Parathyroid adenoma (tissue), 2 donors: ENCODE results near the gene RNF13.

Experiments
- H2AFZ ChIP-seq: fragments of 300-600 bp; sonication (generic); one replicate; pipeline ENCODE4 v1.7.0; 2017; ENCODE audit warnings: antibody characterized with exemption, mild to moderate bottlenecking
- H3K27ac ChIP-seq: fragments of 300-600 bp; sonication (generic); one replicate; pipeline ENCODE4 v1.7.0; 2017
- H3K27me3 ChIP-seq: fragments of 300-600 bp; sonication (generic); one replicate; pipeline ENCODE4 v1.7.0; 2017; ENCODE audit warnings: low read length; ENCODE audit not compliant: control insufficient read depth, insufficient read depth
- H3K36me3 ChIP-seq: fragments of 300-600 bp; sonication (generic); one replicate; pipeline ENCODE4 v1.7.0; 2017; ENCODE audit warnings: low read length; ENCODE audit not compliant: control insufficient read depth, insufficient read depth
- H3K4me1 ChIP-seq: fragments of 300-600 bp; sonication (generic); one replicate; pipeline ENCODE4 v1.7.0; 2017; ENCODE audit warnings: control low read depth
- H3K4me2 ChIP-seq: fragments of 300-600 bp; sonication (generic); one replicate; pipeline ENCODE4 v1.7.0; 2017; ENCODE audit warnings: low read length
- H3K4me3 ChIP-seq: fragments of 300-600 bp; sonication (generic); one replicate; pipeline ENCODE4 v1.7.0; 2017; ENCODE audit warnings: low read depth, low read length
- H3K79me2 ChIP-seq: fragments of 300-600 bp; sonication (generic); one replicate; pipeline ENCODE4 v1.7.0; 2017; ENCODE audit warnings: control low read depth
- H3K9ac ChIP-seq: fragments of 300-600 bp; sonication (generic); one replicate; pipeline ENCODE4 v1.7.0; 2017; ENCODE audit warnings: mild to moderate bottlenecking
- H3K9me3 ChIP-seq: fragments of 300-600 bp; sonication (generic); one replicate; pipeline ENCODE4 v1.7.0; 2017; ENCODE audit warnings: low read length; ENCODE audit not compliant: control insufficient read depth
- TF ChIP-seq, protein P1 (sequence below): fragments of 300-600 bp; sonication (generic); IDR thresholded peaks from one replicate; pipeline ENCODE4 v1.7.0; 2017; ENCODE audit warnings: antibody characterized with exemption, mild to moderate bottlenecking
- donor health status: primary hyperparathyroidism.

Gene RNF13

GRCh38 chr3:149917124-149917667 lies 104.2 kb downstream of the RNF13 start:
- no peak overlapping the region for H3K4me3 ChIP-seq
- H3K36me3 ChIP-seq = no peaks in the 10 kb centered on the region
- H2AFZ ChIP-seq = no peak overlapping the region
- H3K27ac ChIP-seq = no peak overlapping the region
- TF ChIP-seq, protein P1, sequence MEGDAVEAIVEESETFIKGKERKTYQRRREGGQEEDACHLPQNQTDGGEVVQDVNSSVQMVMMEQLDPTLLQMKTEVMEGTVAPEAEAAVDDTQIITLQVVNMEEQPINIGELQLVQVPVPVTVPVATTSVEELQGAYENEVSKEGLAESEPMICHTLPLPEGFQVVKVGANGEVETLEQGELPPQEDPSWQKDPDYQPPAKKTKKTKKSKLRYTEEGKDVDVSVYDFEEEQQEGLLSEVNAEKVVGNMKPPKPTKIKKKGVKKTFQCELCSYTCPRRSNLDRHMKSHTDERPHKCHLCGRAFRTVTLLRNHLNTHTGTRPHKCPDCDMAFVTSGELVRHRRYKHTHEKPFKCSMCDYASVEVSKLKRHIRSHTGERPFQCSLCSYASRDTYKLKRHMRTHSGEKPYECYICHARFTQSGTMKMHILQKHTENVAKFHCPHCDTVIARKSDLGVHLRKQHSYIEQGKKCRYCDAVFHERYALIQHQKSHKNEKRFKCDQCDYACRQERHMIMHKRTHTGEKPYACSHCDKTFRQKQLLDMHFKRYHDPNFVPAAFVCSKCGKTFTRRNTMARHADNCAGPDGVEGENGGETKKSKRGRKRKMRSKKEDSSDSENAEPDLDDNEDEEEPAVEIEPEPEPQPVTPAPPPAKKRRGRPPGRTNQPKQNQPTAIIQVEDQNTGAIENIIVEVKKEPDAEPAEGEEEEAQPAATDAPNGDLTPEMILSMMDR = no peak
- H3K4me2 ChIP-seq = no peak overlapping the region
- H3K79me2 ChIP-seq = no peaks in the 10 kb centered on the region
- no peaks in the 10 kb centered on the region for H3K27me3 ChIP-seq
- no peaks in the 10 kb centered on the region for H3K4me1 ChIP-seq
- no peaks in the 10 kb centered on the region for H3K9me3 ChIP-seq
- H3K9ac ChIP-seq = no peak overlapping the region

- no peaks in the 10 kb centered on the region for H3K36me3 ChIP-seq
- H2AFZ ChIP-seq = no peak overlapping the region
- no peaks in the 10 kb centered on the region for H3K9me3 ChIP-seq
- no peak overlapping the region for H3K4me3 ChIP-seq
- no peaks in the 10 kb centered on the region for H3K27me3 ChIP-seq
- no peak overlapping the region for H3K4me2 ChIP-seq
- H3K4me1 ChIP-seq = no peaks in the 10 kb centered on the region
- H3K79me2 ChIP-seq = no peaks in the 10 kb centered on the region
- no peak overlapping the region for H3K27ac ChIP-seq
- no peak overlapping the region for H3K9ac ChIP-seq
- TF ChIP-seq, protein P1 = no peak
Measured at GRCh38 chr3:149919509-149919908, 106.5 kb downstream of the RNF13 start.

GRCh38 chr3:149920119-149920518 lies 107.1 kb downstream of the RNF13 start:
- H3K4me3 ChIP-seq = no peak overlapping the region
- no peaks in the 10 kb centered on the region for H3K27me3 ChIP-seq
- TF ChIP-seq, protein P1 = no peak
- no peak overlapping the region for H3K27ac ChIP-seq
- no peaks in the 10 kb centered on the region for H3K36me3 ChIP-seq
- no peaks in the 10 kb centered on the region for H3K79me2 ChIP-seq
- no peak overlapping the region for H3K4me2 ChIP-seq
- H3K9me3 ChIP-seq = no peaks in the 10 kb centered on the region
- H2AFZ ChIP-seq = no peak overlapping the region
- no peaks in the 10 kb centered on the region for H3K4me1 ChIP-seq
- H3K9ac ChIP-seq = no peak overlapping the region

DNA sequence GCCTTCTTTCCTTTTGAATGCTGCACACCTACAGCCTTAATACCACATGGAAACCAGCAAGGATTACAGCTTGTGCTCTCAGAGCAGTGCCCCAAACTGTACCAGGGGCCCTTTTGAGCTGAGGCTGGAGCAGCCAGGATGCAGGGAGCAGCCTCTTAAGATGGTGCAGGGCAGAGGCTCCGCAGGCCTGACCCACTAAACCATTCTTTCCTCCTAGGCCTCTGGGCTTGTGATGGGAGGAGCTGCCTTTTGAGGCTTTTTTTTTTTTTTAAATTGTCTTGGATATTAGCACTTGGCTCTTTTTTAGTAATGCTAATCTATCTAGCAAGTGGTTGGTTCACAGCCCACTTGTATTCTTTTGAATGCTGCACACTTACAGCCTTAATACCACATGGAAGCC lies 120.0 kb downstream of the RNF13 start:
- no peak overlapping the region for H3K9ac ChIP-seq
- no peak overlapping the region for H2AFZ ChIP-seq
- H3K36me3 ChIP-seq = no peaks in the 10 kb centered on the region
- H3K4me1 ChIP-seq = peaks cover 3% of the 10 kb centered on the region
- no peak overlapping the region for H3K4me3 ChIP-seq
- no peak overlapping the region for H3K4me2 ChIP-seq
- peaks cover 18% of the 10 kb centered on the region for H3K79me2 ChIP-seq
- no peak overlapping the region for H3K27ac ChIP-seq
- no peaks in the 10 kb centered on the region for H3K27me3 ChIP-seq
- TF ChIP-seq, protein P1 = no peak
- no peaks in the 10 kb centered on the region for H3K9me3 ChIP-seq

DNA sequence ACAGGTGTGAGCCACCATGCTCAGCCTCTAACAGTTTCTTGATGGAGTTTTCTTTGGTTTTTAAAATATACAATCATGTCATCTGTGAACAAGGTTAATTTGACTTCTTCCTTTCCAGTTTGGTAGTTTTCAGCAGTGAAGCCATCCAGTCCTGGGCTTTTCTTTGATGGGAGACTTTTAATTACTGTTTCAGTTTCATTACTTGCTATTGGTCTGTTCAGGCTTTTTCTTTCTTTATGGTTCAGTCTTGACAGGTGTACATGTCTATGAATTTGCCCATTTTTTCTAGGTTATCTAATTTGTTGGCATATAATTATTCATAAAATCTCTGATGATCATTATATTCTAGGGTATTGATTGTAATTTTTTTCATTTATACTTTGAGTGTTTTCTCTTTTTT lies 120.8 kb downstream of the RNF13 start:
- Histone ChIP-seq H3K4me3 (no peak overlapping the region), H3K27ac (no peak overlapping the region), H3K4me1 (peaks cover 3% of the 10 kb centered on the region), H3K9me3 (no peaks in the 10 kb centered on the region), H3K36me3 (no peaks in the 10 kb centered on the region), H2AFZ (no peak overlapping the region), H3K79me2 (peaks cover 18% of the 10 kb centered on the region), H3K27me3 (no peaks in the 10 kb centered on the region), H3K9ac (no peak overlapping the region), H3K4me2 (no peak overlapping the region)
- TF ChIP-seq, protein P1 = no peak
